K562 (cell line): Measurements from ENCODE around the gene ROBO3. TPM values are rescaled to one million over a fixed set of nuclear protein-coding genes. Genes with fewer than 3 reads are reported as not detected.

Experiments used
- ATAC-seq: fragments of 200-7000 bp; cut with Tn5 transposase; 3 replicates; pipeline ENCODE4 v1.9.1; 2020; ENCODE audit warnings: moderate library complexity
- BruUV-seq: library from RNA; stranded (reverse); fragments of 400-500 nt; replicated peaks from 2 replicates; lab custom pipeline; 2021; lab: Mats Ljungman, UMichigan
- CTCF ChIA-PET: fragments of 300-600 bp; formaldehyde crosslinking; extraction: SDS; loops from one replicate; lab custom pipeline; 2021; ENCODE audit warnings: low intra/inter-chr PET ratio; lab: Yijun Ruan, JAX
- POLR2A ChIA-PET: fragments of 300-600, 350-650 bp; sonication (Branson Sonifier 250); formaldehyde crosslinking; extraction: SDS; loops from one replicate; lab custom pipeline; 2021; ENCODE audit warnings: antibody characterized with exemption, inconsistent platforms; lab: Yijun Ruan, JAX
- DNase-seq, 4 experiments: peaks; one replicate each; pipeline versions ENCODE4 v3.0.0 to v3.0.0-alpha.2; 2011 to 2018; ENCODE audit warnings: low spot score in 3 of 4, mixed read lengths in 3 of 4; ENCODE audit errors: extremely low read depth in 1 of 4
- FAIRE-seq: peaks from 2 replicates; lab custom pipeline; 2011; peaks lifted over from hg19 to GRCh38; lab: Jason Lieb, UNC
- H2AFZ ChIP-seq: 2 replicates; pipeline ENCODE4 v1.6.0; 2011; ENCODE audit warnings: low read depth, low read length, control low read depth, inconsistent platforms
- H3K27ac ChIP-seq: fragments of 200-600 bp; 3 replicates; pipeline ENCODE4 v1.8.0; 2011; ENCODE audit warnings: low read depth, mild to moderate bottlenecking, control low read depth, inconsistent platforms, low read length, moderate library complexity, mixed read lengths; ENCODE audit errors: extremely low read depth
- H3K27me3 ChIP-seq, 2 experiments: fragments of 300-600 bp in 1 of 2; 2 replicates in 1 of 2; 3 replicates in 1 of 2; pipeline versions ENCODE4 v1.6.0 to v1.8.0; 2011; ENCODE audit warnings: inconsistent platforms in 2 of 2, low read length in 2 of 2, mild to moderate bottlenecking in 1 of 2, mixed read lengths in 1 of 2, moderate library complexity in 1 of 2; ENCODE audit not compliant: control insufficient read depth in 2 of 2, insufficient read depth in 2 of 2
- H3K36me3 ChIP-seq: fragments of 300-600 bp; 3 replicates; pipeline ENCODE4 v1.8.0; 2011; ENCODE audit warnings: mild to moderate bottlenecking, low read length, inconsistent platforms; ENCODE audit not compliant: control insufficient read depth, insufficient read depth
- H3K4me1 ChIP-seq, 2 experiments: fragments of 200-600 bp in 1 of 2; replicated peaks in 1 of 2; 2 replicates in 1 of 2; 3 replicates in 1 of 2; pipeline versions ENCODE4 v1.5.1 to v1.8.0; 2011; ENCODE audit warnings: inconsistent platforms in 2 of 2, low read length in 2 of 2, mild to moderate bottlenecking in 1 of 2, mixed read lengths in 1 of 2, moderate library complexity in 1 of 2; ENCODE audit not compliant: control insufficient read depth in 2 of 2, insufficient read depth in 2 of 2
- H3K4me2 ChIP-seq: 2 replicates; pipeline ENCODE4 v1.6.1; 2011; ENCODE audit warnings: low read length, control low read depth, inconsistent platforms, mixed read lengths; ENCODE audit not compliant: insufficient read depth
- H3K4me3 ChIP-seq: fragments of 200-600 bp; sonication (generic), shearing (Covaris generic); 2 replicates; pipeline ENCODE4 v1.5.1; 2016; ENCODE audit warnings: control low read depth, inconsistent platforms
- H3K79me2 ChIP-seq: fragments of 200-600 bp; 3 replicates; pipeline ENCODE4 v1.8.0; 2011; ENCODE audit warnings: low read length, inconsistent platforms; ENCODE audit not compliant: control insufficient read depth, insufficient read depth
- H3K9ac ChIP-seq, 2 experiments: 2 replicates each; pipeline versions ENCODE4 v1.6.0 to v1.6.1; 2011; ENCODE audit warnings: low read depth in 2 of 2, low read length in 2 of 2, control low read depth in 1 of 2, inconsistent platforms in 1 of 2, mild to moderate bottlenecking in 1 of 2, mixed read lengths in 1 of 2; ENCODE audit not compliant: insufficient read depth in 1 of 2
- H3K9me1 ChIP-seq: one replicate; pipeline ENCODE4 v1.6.0; 2011; ENCODE audit warnings: inconsistent platforms, mild to moderate bottlenecking, low read length, moderate library complexity; ENCODE audit not compliant: control insufficient read depth, insufficient read depth
- H3K9me3 ChIP-seq: replicated peaks from 2 replicates; pipeline ENCODE4 v1.5.1; 2011; ENCODE audit warnings: low read depth, low read length, inconsistent platforms; ENCODE audit not compliant: control insufficient read depth, insufficient read depth
- H4K20me1 ChIP-seq: replicated peaks from 2 replicates; pipeline ENCODE4 v1.6.1; 2011; ENCODE audit warnings: low read length, inconsistent platforms, mixed read lengths; ENCODE audit not compliant: control insufficient read depth, insufficient read depth
- GTF2A2 ChIP-seq: IDR thresholded peaks from 2 replicates; pipeline ENCODE4 v1.6.1; 2016; ENCODE audit warnings: mild to moderate bottlenecking, missing genetic modification characterization, missing compliant biosample characterization
- KHSRP ChIP-seq: fragments of 450-650 bp; IDR thresholded peaks from 2 replicates; pipeline ENCODE4 v1.6.1; 2017
- PHB2 ChIP-seq: fragments of 450-650 bp; IDR thresholded peaks from 2 replicates; pipeline ENCODE4 v1.6.1; 2017; ENCODE audit warnings: low read depth
- TCF3 ChIP-seq: sonication (generic); formaldehyde crosslinking; IDR thresholded peaks from 2 replicates; pipeline ENCODE4 v1.4.0; 2020; ENCODE audit warnings: mild to moderate bottlenecking, missing genetic modification reagents
- ZFP36 ChIP-seq: fragments of 150-350 bp; IDR thresholded peaks from 2 replicates; pipeline ENCODE4 v1.6.1; 2018; ENCODE audit warnings: low read length, low read depth; ENCODE audit not compliant: partially characterized antibody
- WGBS: fragments of 100-300 bp; shearing (Covaris generic); methylation state at CpG from one replicate; pipeline ENCODE4 v1.1.6; 2016; ENCODE audit warnings: low coverage, mixed read lengths; ENCODE audit not compliant: insufficient coverage; ENCODE audit errors: missing lambda C conversion rate; 5-methylcytosine and 5-hydroxymethylcytosine counted together
- in situ Hi-C: fragments of 300-500 bp; cut with MboI; formaldehyde crosslinking; loops from 4 replicates; pipeline ENCODE4 v1.15.0; 2018; ENCODE audit warnings: inconsistent platforms, mixed read lengths
- intact Hi-C: fragments of 100-400 bp; cut with micrococcal nuclease; formaldehyde crosslinking; loops from 2 replicates; pipeline ENCODE4 v1.14.2; 2022
- polyA plus RNA-seq, 8 experiments: library from polyadenylated mRNA; depleted of rRNA in 4 of 8; stranded (reverse) in 5 of 8; unstranded in 3 of 8; fragments of >200 nt; fragmentation: Nextera tagmentation in 2 of 8; fragmentation: Illumina TruSeq in 1 of 8; extraction: Ambion mirVana in 2 of 8; extraction: Trizol in 1 of 8; gene quantifications; 2 replicates each; pipeline versions ENCODE4 v1.2.1 to v1.2.3, GENCODE V29; 2011 to 2014; ENCODE audit warnings: inconsistent platforms in 1 of 8, missing spikeins in 1 of 8
- total RNA-seq, 7 experiments: library from RNA; depleted of rRNA in 6 of 7; stranded (reverse); fragments of >200 nt in 6 of 7; fragmentation: Illumina TruSeq in 2 of 7; extraction: Trizol in 2 of 7; gene quantifications; 2 replicates each; pipeline versions ENCODE4 v1.2.1 to v1.2.3, GENCODE V29; 2011 to 2021; ENCODE audit warnings: low replicate concordance in 1 of 7
- TF ChIP-seq, protein P1 (sequence below): sonication (generic); formaldehyde crosslinking; IDR thresholded peaks from 2 replicates; pipeline ENCODE4 v1.8.0; 2023; ENCODE audit warnings: mild to moderate bottlenecking, missing genetic modification reagents
- TF ChIP-seq, protein P2 (sequence below): sonication (generic); formaldehyde crosslinking; IDR thresholded peaks from 2 replicates; pipeline ENCODE4 v1.9.0; 2022; ENCODE audit warnings: mild to moderate bottlenecking, missing genetic modification reagents
- TF ChIP-seq, protein P3 (sequence below), 2 experiments: fragments of 450-650 bp; IDR thresholded peaks; 2 replicates each; pipeline ENCODE4 v1.6.1; 2016

ROBO3 gene
- total and polyA plus RNA-seq, 9 of the 15 experiments (the other 6 are each of a cell fraction or from before 2014, with no cell fraction given) = 0.29 to 1.4 (median 0.97) TPM; not detected in 2

DNA sequence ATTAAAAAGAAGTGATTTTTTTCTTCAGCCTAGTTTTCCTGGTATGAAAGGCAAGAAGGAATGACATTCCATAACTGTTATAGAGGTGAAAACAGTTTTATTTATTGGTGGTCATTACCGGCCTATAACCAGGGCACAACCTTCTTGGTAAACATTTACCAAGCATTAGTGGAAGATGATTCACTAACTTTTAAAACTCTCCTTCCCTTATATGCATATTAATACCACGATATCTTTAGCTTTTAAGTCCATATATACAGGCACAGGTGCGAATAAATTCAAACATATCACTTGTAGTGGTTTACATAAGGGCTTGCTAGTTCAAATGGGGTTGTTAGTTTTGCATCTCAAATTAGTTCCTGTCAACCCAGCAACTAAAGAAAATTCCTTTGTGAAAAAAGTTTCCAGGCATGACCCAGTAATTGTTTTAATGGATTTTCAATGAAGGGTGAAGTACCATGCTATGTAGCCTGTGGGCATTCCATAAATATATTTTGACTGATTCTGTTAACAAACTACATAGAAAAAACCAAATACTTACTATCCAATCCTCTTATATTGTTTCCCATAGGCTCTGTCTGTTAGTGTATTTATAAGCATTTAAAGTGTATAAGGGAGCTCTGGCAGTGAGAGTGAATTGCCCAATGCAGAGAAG is 30.6 kb upstream of the ROBO3 start:
- 5% methylated on average over 3 of the region's 3 CpGs for WGBS
- Histone ChIP-seq H3K9me1 (no peaks in the 10 kb centered on the region), H4K20me1 (no peaks in the 10 kb centered on the region), H3K4me3 (no peak overlapping the region), H3K79me2 (no peaks in the 10 kb centered on the region), H3K27me3 (peaks cover 27 to 40% of the 10 kb centered on the region in 2 experiments), H3K27ac (no peak overlapping the region), H3K4me2 (no peak overlapping the region), H3K9ac (no peak overlapping the region), H3K9me3 (no peaks in the 10 kb centered on the region), H3K4me1 (peaks cover 0 to 8% of the 10 kb centered on the region in 2 experiments; a peak in 2 of 5 replicates), H3K36me3 (no peaks in the 10 kb centered on the region), H2AFZ (no peak overlapping the region)
- ATAC-seq (no peak), FAIRE-seq (no peak), DNase-seq (no peak)
- in situ Hi-C loops (loop anchor here (5.0 to 25.0 kb wide), 2 partner anchors 162 to 422 kb away; partner anchors contain the start of genes OR8B4, SIAE and SPA17), intact Hi-C loops (no loop called here)
- TF ChIP-seq, protein P1, sequence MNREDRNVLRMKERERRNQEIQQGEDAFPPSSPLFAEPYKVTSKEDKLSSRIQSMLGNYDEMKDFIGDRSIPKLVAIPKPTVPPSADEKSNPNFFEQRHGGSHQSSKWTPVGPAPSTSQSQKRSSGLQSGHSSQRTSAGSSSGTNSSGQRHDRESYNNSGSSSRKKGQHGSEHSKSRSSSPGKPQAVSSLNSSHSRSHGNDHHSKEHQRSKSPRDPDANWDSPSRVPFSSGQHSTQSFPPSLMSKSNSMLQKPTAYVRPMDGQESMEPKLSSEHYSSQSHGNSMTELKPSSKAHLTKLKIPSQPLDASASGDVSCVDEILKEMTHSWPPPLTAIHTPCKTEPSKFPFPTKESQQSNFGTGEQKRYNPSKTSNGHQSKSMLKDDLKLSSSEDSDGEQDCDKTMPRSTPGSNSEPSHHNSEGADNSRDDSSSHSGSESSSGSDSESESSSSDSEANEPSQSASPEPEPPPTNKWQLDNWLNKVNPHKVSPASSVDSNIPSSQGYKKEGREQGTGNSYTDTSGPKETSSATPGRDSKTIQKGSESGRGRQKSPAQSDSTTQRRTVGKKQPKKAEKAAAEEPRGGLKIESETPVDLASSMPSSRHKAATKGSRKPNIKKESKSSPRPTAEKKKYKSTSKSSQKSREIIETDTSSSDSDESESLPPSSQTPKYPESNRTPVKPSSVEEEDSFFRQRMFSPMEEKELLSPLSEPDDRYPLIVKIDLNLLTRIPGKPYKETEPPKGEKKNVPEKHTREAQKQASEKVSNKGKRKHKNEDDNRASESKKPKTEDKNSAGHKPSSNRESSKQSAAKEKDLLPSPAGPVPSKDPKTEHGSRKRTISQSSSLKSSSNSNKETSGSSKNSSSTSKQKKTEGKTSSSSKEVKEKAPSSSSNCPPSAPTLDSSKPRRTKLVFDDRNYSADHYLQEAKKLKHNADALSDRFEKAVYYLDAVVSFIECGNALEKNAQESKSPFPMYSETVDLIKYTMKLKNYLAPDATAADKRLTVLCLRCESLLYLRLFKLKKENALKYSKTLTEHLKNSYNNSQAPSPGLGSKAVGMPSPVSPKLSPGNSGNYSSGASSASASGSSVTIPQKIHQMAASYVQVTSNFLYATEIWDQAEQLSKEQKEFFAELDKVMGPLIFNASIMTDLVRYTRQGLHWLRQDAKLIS (CRISPR knock-in tag) = no peak
- TF ChIP-seq TCF3 (CRISPR knock-in tag) (no peak), PHB2 (no peak), ZFP36 (no peak), KHSRP (no peak), GTF2A2 (tag) (no peak)
- TF ChIP-seq, protein P2, sequence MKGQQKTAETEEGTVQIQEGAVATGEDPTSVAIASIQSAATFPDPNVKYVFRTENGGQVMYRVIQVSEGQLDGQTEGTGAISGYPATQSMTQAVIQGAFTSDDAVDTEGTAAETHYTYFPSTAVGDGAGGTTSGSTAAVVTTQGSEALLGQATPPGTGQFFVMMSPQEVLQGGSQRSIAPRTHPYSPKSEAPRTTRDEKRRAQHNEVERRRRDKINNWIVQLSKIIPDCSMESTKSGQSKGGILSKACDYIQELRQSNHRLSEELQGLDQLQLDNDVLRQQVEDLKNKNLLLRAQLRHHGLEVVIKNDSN (CRISPR knock-in tag) = no peak
- TF ChIP-seq, protein P3, sequence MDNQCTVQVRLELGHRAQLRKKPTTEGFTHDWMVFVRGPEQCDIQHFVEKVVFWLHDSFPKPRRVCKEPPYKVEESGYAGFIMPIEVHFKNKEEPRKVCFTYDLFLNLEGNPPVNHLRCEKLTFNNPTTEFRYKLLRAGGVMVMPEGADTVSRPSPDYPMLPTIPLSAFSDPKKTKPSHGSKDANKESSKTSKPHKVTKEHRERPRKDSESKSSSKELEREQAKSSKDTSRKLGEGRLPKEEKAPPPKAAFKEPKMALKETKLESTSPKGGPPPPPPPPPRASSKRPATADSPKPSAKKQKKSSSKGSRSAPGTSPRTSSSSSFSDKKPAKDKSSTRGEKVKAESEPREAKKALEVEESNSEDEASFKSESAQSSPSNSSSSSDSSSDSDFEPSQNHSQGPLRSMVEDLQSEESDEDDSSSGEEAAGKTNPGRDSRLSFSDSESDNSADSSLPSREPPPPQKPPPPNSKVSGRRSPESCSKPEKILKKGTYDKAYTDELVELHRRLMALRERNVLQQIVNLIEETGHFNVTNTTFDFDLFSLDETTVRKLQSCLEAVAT (IDR thresholded peaks at IDR 0.05) = no peak
- no TSS peak for BruUV-seq
- POLR2A ChIA-PET = interaction anchor here (0.6 to 1.1 kb wide), 2 partner anchors 165 to 375 kb away, joined by 4 read pairs; no protein-coding TSS in a partner anchor
- CTCF ChIA-PET = no interaction called here
